SK-MEL-5 (cell line): ENCODE measurements around the gene CIART. TPM values are rescaled to one million over a fixed set of nuclear protein-coding genes. Genes with fewer than 3 reads are reported as not detected.
"Not testable (repeated sequence)": the region's sequence is repeated elsewhere in the genome, so short reads cannot be mapped to it uniquely, and the experiment has no call there.

Source experiments
- DNase-seq: peaks from one replicate; pipeline ENCODE4 v3.0.0-alpha.2; 2016; ENCODE audit warnings: low read depth, low spot score
- in situ Hi-C: cut with HindIII; loops from 2 replicates; pipeline ENCODE4 v1.10.0; 2016; ENCODE audit warnings: low sequenced_read_pairs, high pct_unique_total_duplicates, low pct_unique_long_range_greater_than_20kb
- polyA plus RNA-seq, 2 experiments: library from polyadenylated mRNA; depleted of rRNA; stranded (reverse); fragments of >200 nt; gene quantifications; 2 replicates each; pipeline ENCODE4 v1.2.3, GENCODE V29; 2015
- total RNA-seq: library from RNA; depleted of rRNA; stranded (reverse); fragments of >200 nt; shearing (Covaris generic); gene quantifications from 2 replicates; pipeline ENCODE4 v1.2.3, GENCODE V29; 2014; rRNA removed

CIART gene
- total RNA-seq: 0.21 TPM in 1 of 2 replicates, not detected in the other
- 0.33 and 1.3 TPM in 2 replicates for polyA plus RNA-seq (2015; cell fraction: cytosol; rRNA removed)
- polyA plus RNA-seq (2015; cell fraction: nucleus; rRNA removed): 6.1 and 9.3 TPM in 2 replicates

GRCh38 chr1:150281758-150282557 is at the start of gene CIART:
Gene CIART, plus strand, starts transcription at chr1:150282554. Its CDS starts 714 bp downstream, at chr1:150283268.
- DNase-seq: peak; percentile 65
- in situ Hi-C loops: no loop called here

GRCh38 chr1:150232921-150233320 is 49.4 kb upstream of the CIART start:
- in situ Hi-C loops, DNase-seq: not testable (repeated sequence)

- peak; percentile 17 for DNase-seq
- in situ Hi-C loops: no loop called here
Measured at GRCh38 chr1:150233359-150234308, 48.7 kb upstream of the CIART start.

- in situ Hi-C loops: no loop called here
- DNase-seq: no peak
Measured at GRCh38 chr1:150234309-150234565, 48.1 kb upstream of the CIART start.

GRCh38 chr1:150234566-150235293 is 47.6 kb upstream of the CIART start:
- in situ Hi-C loops: no loop called here
- DNase-seq: peak; percentile 64

GRCh38 chr1:150235294-150235851 is 47.0 kb upstream of the CIART start:
- peak; percentile 8 for DNase-seq
- in situ Hi-C loops: no loop called here

GRCh38 chr1:150235852-150236613 is 46.3 kb upstream of the CIART start, which contains the start of gene ANP32E:
Gene ANP32E, minus strand, starts transcription at chr1:150236112. Its CDS starts 326 bp downstream, at chr1:150235786.
- in situ Hi-C loops: no loop called here
- DNase-seq: peak; percentile 100

- no peak for DNase-seq
- in situ Hi-C loops: no loop called here
Measured at GRCh38 chr1:150236614-150237100, 45.7 kb upstream of the CIART start.

- DNase-seq, in situ Hi-C loops: not testable (repeated sequence)
Measured at GRCh38 chr1:150237176-150237575, 45.2 kb upstream of the CIART start.

- DNase-seq: no peak
- in situ Hi-C loops: no loop called here
Measured at GRCh38 chr1:150237746-150238145, 44.6 kb upstream of the CIART start.

- no peak for DNase-seq
- in situ Hi-C loops: no loop called here
Measured at GRCh38 chr1:150243003-150243402, 39.4 kb upstream of the CIART start.

- no peak for DNase-seq
- in situ Hi-C loops: no loop called here
Measured at GRCh38 chr1:150249936-150250335, 32.4 kb upstream of the CIART start.

GRCh38 chr1:150256198-150256553 is 26.2 kb upstream of the CIART start:
- no peak for DNase-seq
- in situ Hi-C loops: no loop called here

GRCh38 chr1:150256554-150257341 is 25.6 kb upstream of the CIART start:
- in situ Hi-C loops: no loop called here
- peak; percentile 94 for DNase-seq

GRCh38 chr1:150257624-150258585 is 24.4 kb upstream of the CIART start, which contains the start of gene CA14:
Gene CA14, plus strand, starts transcription at chr1:150257774. Its CDS starts 355 bp downstream, at chr1:150258129.
- peak; percentile 41 for DNase-seq
- in situ Hi-C loops: no loop called here
